BLaER1 treated with 17β-estradiol and CSF1 and Interleukin-3, amounts not matched to agents 10 nM and 100 nM (cell line): ENCODE measurements around the gene FOXR1.
A peak's percentile ranks its signal among the peaks of the same experiment; 100 is the strongest.
"Not testable (repeated sequence)": the region's sequence is repeated elsewhere in the genome, so short reads cannot be mapped to it uniquely, and the experiment has no call there.

Source experiments
- H3K27ac ChIP-seq, 11 experiments: shearing (Covaris generic); formaldehyde crosslinking; 2 replicates each; pipeline ENCODE4 v1.8.1; 2022
- H3K27me3 ChIP-seq, 11 experiments: shearing (Covaris generic); formaldehyde crosslinking; 2 replicates each; pipeline ENCODE4 v1.8.1; 2022
- H3K36me3 ChIP-seq, 11 experiments: shearing (Covaris generic); formaldehyde crosslinking; 2 replicates each; pipeline ENCODE4 v1.8.1; 2022
- H3K4me1 ChIP-seq, 10 experiments: shearing (Covaris generic); formaldehyde crosslinking; 2 replicates each; pipeline ENCODE4 v1.8.1; 2022
- H3K4me2 ChIP-seq, 11 experiments: shearing (Covaris generic); formaldehyde crosslinking; 2 replicates each; pipeline ENCODE4 v1.8.1; 2022
- H3K4me3 ChIP-seq, 10 experiments: shearing (Covaris generic); formaldehyde crosslinking; 2 replicates each; pipeline ENCODE4 v1.8.1; 2022
- H3K9ac ChIP-seq, 11 experiments: shearing (Covaris generic); formaldehyde crosslinking; 2 replicates each; pipeline ENCODE4 v1.8.1; 2022
- H3K9me3 ChIP-seq, 11 experiments: shearing (Covaris generic); formaldehyde crosslinking; replicated peaks in 1 of 11; 2 replicates each; pipeline ENCODE4 v1.8.1; 2022
- H4K20me1 ChIP-seq, 11 experiments: shearing (Covaris generic); formaldehyde crosslinking; 2 replicates each; pipeline ENCODE4 v1.8.1; 2022
- Cebpa-rat ChIP-seq, 11 experiments: shearing (Covaris generic); IDR thresholded peaks; 2 replicates each; pipeline ENCODE4 v1.8.1; 2022

FOXR1 gene

GRCh38 chr11:118938491-118939403, 32.8 kb upstream of the FOXR1 start:
- H3K4me1 ChIP-seq = peaks cover 17 to 60% (median 44%) of the 10 kb centered on the region in 10 experiments
- no peaks in the 10 kb centered on the region for H3K36me3 ChIP-seq
- no peak overlapping the region for H3K4me3 ChIP-seq
- H3K27me3 ChIP-seq = no peaks in the 10 kb centered on the region
- H3K9ac ChIP-seq = no peak overlapping the region
- H3K27ac ChIP-seq = no peak overlapping the region
- no peak for TF ChIP-seq Cebpa-rat (IDR thresholded peaks at IDR 0.05)
- no peaks in the 10 kb centered on the region for H4K20me1 ChIP-seq
- H3K9me3 ChIP-seq = no peaks in the 10 kb centered on the region
- peak overlapping the region in 6 of 11 experiments; percentile 76 to 89 (median 80); a peak in 9 of 22 replicates for H3K4me2 ChIP-seq

GRCh38 chr11:118939404-118939915, 32.1 kb upstream of the FOXR1 start:
- Histone ChIP-seq H3K27ac (peak overlapping the region in 7 of 11 experiments; percentile 58 to 69 (median 63); a peak in 13 of 22 replicates), H4K20me1 (no peaks in the 10 kb centered on the region), H3K4me3 (no peak overlapping the region), H3K4me2 (peak overlapping the region; percentile 76 to 91 (median 82)), H3K9ac (peak overlapping the region in 5 of 11 experiments; percentile 49 to 61 (median 57); a peak in 8 of 22 replicates), H3K4me1 (peaks cover 17 to 60% (median 44%) of the 10 kb centered on the region in 10 experiments), H3K9me3 (no peaks in the 10 kb centered on the region), H3K36me3 (no peaks in the 10 kb centered on the region), H3K27me3 (no peaks in the 10 kb centered on the region)
- no peak for TF ChIP-seq Cebpa-rat (IDR thresholded peaks at IDR 0.05)

DNA sequence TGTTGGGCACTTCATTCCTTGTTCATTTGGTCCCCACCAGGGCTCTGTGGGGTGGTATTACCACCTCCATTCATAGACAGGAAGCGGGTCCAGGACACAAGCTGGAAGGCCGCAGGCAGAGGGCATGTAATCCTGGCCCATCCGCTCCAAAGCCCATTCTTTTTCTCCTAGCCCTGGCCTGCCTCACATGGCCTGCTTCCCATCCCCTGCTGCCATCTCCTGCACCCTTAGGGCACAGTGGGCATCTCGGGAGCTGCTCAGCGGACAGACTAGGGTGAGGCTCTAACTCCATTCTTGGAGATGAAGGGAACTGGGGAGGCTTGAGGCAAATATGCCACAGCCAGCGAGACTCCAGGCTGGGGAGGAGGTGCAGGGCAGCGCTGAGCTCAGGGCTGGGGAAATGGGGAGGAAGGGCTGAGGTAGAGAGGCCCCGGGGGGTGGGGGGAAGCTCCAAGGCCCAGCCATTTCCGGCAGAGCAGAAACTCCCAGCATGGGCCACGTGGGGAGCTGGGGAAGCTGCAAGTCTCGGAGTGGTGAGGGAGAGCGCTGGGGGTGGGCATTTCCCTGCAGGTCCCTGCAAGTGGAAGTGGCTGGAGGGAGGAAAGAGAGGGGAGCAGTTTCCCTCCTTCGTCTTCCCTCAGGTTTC, 31.5 kb upstream of the FOXR1 start:
- Histone ChIP-seq H3K9me3 (no peaks in the 10 kb centered on the region), H3K36me3 (no peaks in the 10 kb centered on the region), H4K20me1 (no peaks in the 10 kb centered on the region), H3K27ac (peak overlapping the region in 9 of 11 experiments; percentile 29 to 69 (median 61); a peak in 19 of 22 replicates), H3K4me2 (peak overlapping the region; percentile 76 to 91 (median 82)), H3K27me3 (no peaks in the 10 kb centered on the region), H3K9ac (peak overlapping the region; percentile 28 to 61 (median 49); a peak in 17 of 22 replicates), H3K4me3 (no peak overlapping the region), H3K4me1 (peaks cover 17 to 60% (median 44%) of the 10 kb centered on the region in 10 experiments)
- no peak for TF ChIP-seq Cebpa-rat (IDR thresholded peaks at IDR 0.05)

DNA sequence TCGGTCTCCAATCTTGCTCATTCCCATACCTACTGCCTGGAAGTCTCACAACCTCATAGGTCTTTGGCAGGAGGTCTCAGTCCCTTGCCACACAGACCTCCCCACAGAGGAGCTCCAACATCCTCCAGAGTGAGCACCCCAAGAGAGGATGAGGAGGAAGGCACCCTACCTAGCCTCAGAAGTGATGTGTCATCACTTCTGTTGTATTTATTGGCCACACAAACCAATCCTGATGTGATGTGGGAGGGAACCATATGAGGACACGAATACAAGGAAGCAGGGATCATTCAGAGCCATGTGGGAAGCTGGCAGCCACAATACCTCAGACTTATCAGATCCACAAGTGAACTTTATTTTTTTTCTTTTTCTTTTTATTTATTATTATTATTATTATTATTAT, 24.5 kb upstream of the FOXR1 start:
- H3K36me3 ChIP-seq = no peaks in the 10 kb centered on the region

GRCh38 chr11:118948000-118948399, 23.6 kb upstream of the FOXR1 start:
- Histone ChIP-seq H3K9me3 (no peaks in the 10 kb centered on the region), H3K4me3 (no peak overlapping the region), H4K20me1 (no peaks in the 10 kb centered on the region), H3K27ac (no peak overlapping the region), H3K4me1 (peaks cover 0 to 25% (median 18%) of the 10 kb centered on the region in 10 experiments; a peak in 15 of 20 replicates), H3K36me3 (no peaks in the 10 kb centered on the region), H3K4me2 (no peak overlapping the region), H3K27me3 (no peaks in the 10 kb centered on the region), H3K9ac (no peak overlapping the region)
- no peak for TF ChIP-seq Cebpa-rat (IDR thresholded peaks at IDR 0.05)

More for the DNA sequence above, 24.5 kb upstream of the FOXR1 start:
- H3K9me3 ChIP-seq = no peaks in the 10 kb centered on the region
- peaks cover 0 to 31% (median 18%) of the 10 kb centered on the region in 10 experiments; a peak in 15 of 20 replicates for H3K4me1 ChIP-seq
- no peak overlapping the region for H3K4me2 ChIP-seq
- TF ChIP-seq Cebpa-rat (IDR thresholded peaks at IDR 0.05) = no peak
- no peaks in the 10 kb centered on the region for H3K27me3 ChIP-seq
- H4K20me1 ChIP-seq = no peaks in the 10 kb centered on the region
- no peak overlapping the region for H3K9ac ChIP-seq
- H3K4me3 ChIP-seq = no peak overlapping the region
- H3K27ac ChIP-seq = no peak overlapping the region

DNA sequence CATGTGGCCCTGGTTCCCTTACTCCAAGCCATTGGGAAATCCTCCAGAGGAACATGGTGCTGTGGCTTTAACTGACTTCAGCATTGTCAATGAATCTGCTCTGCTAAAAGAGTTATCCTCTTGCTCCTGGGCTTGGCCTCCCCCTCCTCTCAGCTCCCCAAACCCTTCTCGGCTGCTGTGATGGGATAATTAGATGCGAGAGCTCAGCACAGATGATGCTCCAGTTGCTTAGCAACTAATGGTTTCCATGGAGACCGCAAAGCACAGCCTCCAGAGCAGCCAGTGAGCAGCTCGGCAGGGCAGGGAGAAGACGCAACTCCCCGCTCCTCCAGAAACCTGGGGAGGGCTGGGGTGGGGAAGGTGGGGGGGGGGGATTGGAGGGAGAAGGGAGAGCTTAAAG, 18.3 kb upstream of the FOXR1 start:
- H3K4me2 ChIP-seq = no peak overlapping the region
- no peaks in the 10 kb centered on the region for H3K4me1 ChIP-seq
- no peak overlapping the region for H3K9ac ChIP-seq
- TF ChIP-seq Cebpa-rat (IDR thresholded peaks at IDR 0.05) = no peak
- no peaks in the 10 kb centered on the region for H3K27me3 ChIP-seq
- no peak overlapping the region for H3K27ac ChIP-seq
- no peaks in the 10 kb centered on the region for H3K36me3 ChIP-seq
- H3K4me3 ChIP-seq = no peak overlapping the region
- no peaks in the 10 kb centered on the region for H4K20me1 ChIP-seq
- no peaks in the 10 kb centered on the region for H3K9me3 ChIP-seq

GRCh38 chr11:118953976-118954375, 17.6 kb upstream of the FOXR1 start:
- H3K9ac ChIP-seq, H3K4me2 ChIP-seq, H3K27me3 ChIP-seq: not testable (repeated sequence)

GRCh38 chr11:118956094-118956846, 15.3 kb upstream of the FOXR1 start, which contains the start of gene UPK2:
TSS of gene UPK2 (plus strand) at chr11:118956298. CDS start at chr11:118956351, 53 bp downstream.
- Histone ChIP-seq H3K36me3 (no peaks in the 10 kb centered on the region), H4K20me1 (no peaks in the 10 kb centered on the region), H3K9me3 (peaks cover 0 to 4% (median 0%) of the 10 kb centered on the region in 11 experiments; a peak in 1 of 22 replicates), H3K4me3 (no peak within 1 kb of the TSS), H3K4me2 (no peak within 1 kb of the TSS), H3K9ac (no peak within 1 kb of the TSS), H3K4me1 (peaks cover 0 to 7% (median under 1%) of the 10 kb centered on the region in 10 experiments; a peak in 13 of 20 replicates), H3K27me3 (no peaks in the 10 kb centered on the region), H3K27ac (no peak within 1 kb of the TSS)
- no peak for TF ChIP-seq Cebpa-rat (IDR thresholded peaks at IDR 0.05)

More at GRCh38 chr11:118953976-118954375, 17.6 kb upstream of the FOXR1 start:
- H3K9me3 ChIP-seq, H3K27ac ChIP-seq, H3K36me3 ChIP-seq, H4K20me1 ChIP-seq, H3K4me3 ChIP-seq, H3K4me1 ChIP-seq: not testable (repeated sequence)
